ENCODE measurements around the gene RTF1.

The RTF1 gene

DNA sequence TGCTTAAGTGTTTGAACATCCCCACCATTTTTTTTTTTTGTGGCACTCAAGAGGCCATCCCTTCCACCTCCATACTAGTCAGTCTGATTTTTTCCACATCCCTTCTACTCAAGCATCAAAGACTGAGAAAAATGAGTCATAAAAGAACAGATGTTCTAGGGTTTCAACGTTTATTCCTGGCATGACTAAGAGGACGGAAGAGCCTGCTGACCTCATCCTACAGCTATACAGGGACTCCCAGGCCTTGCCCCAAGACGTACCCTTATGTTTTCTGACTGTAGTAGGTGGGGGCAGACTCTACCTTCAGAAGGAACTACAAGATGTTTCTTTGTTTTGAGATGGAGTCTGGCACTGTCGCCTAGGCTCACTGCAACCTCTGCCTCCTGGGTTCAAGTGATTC is 73.5 kb downstream of the RTF1 start:
- no peak for DNase-seq

DNA sequence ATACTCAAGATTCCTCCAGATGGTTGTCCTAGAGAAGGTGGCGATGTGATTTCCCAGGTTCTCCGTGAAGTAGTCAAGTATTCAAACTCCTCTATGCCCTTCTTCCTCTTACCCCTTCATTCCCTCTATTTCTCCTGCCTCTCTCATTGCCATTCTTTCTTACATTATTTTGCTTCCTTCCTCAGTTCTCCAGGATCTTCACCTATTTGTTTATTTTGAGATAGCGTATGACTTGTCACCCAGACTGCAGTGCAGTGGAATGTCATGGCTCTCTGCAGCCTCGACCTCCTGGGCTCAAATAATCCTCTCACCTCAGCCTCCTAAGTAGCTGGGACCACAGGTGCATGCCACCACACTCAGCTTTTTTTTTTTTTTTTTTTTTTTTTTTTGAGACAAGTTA is 75.0 kb downstream of the RTF1 start:
- DNase-seq, result no peak

DNA sequence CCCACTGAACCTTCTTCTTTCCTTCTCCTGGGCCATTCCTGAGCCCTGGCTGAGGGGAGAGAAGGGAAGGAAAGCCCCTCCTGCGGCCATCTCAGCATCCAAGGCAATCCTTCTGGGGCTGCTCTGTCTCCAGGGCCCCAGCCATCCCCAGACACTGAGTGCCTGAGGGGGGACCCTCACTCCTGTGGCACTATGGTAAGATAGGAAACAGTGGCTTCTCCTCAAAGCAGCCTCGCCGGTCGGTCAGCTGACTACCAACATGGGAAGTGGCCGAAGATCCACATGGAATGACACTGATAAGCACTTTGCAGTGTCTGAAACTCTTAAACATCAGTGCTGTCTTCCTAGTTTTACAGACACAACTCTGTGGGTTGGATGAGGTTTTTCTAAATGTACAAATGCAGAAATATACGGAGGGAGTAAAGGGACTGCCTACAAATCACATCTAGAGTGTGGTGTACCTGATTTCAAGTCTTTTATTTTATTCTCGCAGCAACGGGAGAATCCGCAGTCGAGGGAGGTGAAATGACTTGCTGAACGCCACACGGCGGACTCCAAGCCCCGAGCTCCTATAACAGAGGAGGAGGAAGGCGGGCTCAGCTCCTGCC is 75.8 kb downstream of the RTF1 start:
- DNase-seq, result no peak

DNA sequence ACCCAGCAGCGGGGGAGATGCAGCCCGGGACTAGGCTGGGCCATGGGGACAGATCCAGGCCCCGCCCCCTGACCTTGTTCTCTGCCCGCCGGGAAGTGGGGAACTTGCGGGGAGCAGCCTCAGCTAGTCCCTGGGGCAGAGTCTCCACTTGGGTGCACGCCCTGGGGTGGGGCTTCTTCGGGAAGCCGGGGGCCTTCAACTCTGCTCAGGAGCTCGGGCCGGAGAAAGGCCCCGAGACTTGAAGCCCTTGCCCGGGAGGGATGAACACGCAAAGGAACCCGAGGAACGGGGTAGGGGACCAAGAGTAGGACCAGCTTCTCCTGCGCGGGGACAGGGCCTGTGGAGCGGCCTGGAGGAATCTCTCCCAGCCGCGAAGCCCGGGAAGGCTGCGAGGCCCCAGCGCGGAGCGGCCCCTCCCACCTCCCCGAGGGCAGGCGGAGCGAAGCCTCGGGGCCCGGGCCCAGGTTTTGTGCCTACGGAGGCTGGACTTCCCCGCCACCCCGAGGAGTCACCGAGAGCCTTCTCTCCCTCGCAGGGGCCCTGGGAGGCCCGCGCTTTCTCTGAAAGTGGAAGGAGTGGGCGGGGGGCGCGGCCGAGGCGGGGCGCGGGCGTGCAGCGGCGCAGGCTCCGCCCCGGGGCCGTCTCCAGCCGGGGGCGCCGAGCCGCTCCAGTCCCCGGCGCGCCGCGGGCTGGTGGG is 76.5 kb downstream of the RTF1 start, which contains the start of gene ITPKA:
Gene ITPKA (plus strand): TSS at position 670 of the 697 bp plus-strand sequence. CDS start 54 bp downstream, outside the sequence.
- peak; percentile 41 for DNase-seq

DNA sequence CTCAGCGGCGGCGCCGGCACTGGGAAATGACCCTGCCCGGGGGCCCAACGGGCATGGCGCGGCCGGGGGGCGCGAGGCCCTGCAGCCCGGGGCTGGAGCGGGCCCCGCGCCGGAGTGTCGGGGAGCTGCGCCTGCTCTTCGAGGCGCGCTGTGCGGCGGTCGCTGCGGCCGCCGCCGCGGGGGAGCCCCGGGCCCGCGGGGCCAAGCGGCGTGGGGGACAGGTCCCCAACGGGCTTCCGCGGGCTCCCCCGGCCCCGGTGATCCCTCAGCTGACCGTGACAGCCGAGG is 77.0 kb downstream of the RTF1 start:
- no peak for DNase-seq

DNA sequence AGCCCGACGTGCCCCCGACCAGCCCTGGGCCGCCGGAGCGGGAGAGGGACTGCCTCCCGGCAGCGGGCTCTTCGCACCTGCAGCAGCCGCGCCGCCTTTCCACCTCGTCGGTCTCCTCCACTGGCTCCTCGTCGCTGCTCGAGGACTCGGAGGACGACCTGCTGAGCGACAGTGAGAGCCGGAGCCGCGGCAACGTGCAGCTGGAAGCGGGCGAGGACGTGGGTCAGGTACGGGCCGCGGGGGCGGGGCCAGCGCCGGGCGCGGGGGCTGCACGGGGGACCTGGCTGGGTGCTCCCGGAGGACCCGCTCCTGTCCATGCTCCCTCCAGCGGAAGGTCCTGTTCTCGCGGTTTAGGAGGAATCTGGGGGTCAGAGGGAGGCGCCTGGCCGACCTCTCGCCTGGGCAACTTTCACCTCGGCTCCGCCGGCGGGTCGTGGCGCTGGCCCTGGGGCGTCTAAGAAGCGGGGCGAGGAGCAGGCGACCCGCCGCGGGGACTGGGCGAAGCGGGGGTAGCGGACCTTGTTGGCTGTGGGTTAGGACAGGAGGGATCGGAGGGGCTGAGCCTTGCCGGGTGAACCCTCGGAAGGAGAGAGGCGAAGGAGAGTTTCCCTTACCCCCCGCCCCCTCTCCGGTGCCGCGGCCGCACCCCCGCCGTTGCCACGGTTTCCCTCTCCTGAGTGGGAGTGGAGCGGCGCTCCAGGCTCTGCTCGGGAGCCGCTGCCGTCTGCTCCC is 77.5 kb downstream of the RTF1 start:
- DNase-seq, result no peak

DNA sequence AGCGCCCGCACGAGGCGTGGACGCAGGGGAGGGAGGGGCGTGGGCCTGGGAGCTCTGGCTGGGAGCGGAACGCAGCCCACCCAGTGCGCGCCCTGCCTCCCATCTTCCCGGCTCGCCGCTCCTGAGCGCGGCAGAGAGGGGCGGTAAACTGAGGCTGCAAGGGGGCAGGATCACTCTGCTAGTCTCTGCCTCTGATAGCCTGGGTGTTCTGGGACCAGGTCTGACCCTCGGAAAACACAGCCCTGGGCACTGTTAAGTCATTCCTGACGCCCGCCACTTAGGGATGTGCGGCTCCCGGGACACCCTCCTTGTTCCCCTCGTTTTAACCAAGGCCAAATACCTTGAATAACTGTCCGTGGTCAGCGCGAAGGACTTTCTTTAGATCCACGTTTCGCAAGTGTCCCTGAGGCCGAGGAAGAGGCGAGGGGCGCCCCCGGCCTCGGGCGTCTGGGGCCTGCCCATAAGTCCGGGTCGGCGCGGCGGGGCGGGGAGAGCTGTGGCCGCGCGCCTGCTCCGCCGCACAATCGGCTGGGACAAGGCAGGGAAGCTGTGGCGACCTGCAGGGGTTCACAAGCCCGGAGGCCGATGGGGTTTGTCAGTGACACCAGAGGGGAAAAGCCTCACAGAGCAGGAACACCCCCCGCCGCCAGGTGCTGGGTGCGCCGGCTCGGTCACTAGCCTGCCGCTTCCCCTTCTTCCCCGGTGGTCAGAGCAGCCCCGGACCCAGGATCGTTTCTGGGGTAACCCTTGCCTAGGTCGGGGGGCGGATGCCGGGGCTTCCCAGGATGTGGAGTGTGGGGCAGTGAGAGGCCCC is 78.2 kb downstream of the RTF1 start:
- no peak for DNase-seq

DNA sequence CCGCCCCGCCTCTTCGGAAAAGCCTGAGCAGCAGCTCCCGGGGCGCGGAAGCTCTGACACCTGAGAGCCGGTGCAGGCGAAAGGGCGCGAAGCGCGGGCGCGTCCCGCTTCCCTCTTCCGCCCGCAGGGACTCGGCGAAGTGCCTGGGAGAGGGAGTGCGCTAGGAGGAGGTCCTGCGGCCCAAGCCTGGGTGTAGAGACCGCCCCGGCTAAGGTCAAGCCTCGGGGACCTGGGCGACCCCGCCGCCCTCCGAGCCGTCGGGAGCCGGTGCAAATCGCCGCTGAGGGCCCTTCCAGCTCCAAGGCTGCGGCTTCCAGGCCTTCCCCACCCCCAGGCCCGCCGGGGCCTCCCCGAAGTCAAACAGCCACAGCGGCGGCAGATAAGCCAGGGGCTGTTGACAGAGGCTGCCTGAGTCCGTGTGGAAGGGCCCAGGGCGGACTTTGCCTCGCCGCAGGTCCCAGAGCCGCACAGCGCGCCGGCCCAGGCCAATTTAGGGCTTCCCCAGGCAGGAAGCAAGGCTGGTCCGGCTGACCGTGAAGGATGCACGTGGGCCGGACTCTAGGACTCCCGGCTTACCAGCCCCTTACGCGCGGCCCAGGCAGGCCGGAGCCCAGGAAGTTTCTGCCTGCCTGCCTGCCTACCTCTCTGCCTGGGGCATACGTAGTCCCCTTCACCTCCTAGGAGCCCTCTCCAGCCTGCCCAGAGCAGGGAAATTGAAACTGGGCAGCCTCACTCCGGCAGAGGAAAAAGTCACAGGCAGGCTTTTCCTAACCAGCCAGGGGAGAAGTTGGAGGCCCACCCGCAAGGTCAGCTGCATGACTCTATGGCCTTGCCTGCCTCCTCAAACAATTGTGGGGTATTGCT is 79.1 kb downstream of the RTF1 start:
- DNase-seq, result no peak

DNA sequence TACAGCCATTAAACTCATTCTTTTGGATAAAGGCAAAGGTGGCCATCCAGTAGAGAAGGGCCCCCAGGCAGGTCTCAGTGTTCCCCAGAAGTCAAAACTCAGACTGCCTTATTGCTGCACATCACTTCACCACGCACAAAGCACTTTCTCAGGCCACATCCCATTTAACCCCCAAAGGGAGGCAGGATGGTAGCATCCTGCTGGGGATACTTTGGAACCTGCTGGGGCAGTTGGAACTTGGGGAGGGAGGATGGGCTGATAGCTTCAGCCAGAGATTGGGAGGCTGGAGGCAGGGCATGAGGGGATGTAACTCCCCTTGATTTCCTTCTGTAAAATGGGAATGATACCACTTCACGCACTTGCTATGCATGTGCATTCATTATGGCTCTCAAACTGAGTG is 81.8 kb downstream of the RTF1 start:
- no peak for DNase-seq

DNA sequence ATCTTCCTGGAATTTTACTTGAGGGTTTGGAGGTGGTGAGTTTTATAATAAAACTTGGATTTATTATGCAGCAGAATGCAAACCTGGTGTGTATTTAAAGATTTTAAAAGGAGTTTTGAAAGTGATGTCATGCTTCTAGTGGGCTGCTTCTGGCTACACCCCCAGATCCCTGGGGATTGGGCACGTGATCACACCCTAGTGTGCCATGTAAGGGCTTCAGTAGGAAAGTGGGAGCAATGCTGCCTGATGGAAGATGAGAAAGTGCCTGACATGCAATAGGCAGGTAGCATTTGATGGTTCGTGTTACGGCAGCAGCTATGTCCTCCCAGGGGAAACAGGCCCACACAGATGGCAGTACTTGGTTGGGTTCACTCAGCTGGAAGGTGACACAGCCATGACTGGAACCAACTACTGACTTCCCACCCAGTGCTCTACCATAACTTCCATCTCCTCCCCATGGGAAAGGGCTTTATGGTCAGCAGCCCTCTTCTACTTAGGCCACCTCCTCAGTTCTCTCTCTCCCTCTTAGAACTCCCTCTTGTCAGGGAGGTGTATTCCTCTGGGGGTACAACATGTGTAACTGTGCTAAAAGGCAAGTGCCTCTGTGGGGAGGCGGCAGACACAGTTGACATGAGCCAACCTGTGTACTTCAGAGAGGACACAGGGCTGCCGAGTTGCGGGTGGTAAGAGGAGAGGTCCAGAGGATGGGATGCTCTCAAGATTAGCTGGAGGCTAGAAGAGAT is 82.4 kb downstream of the RTF1 start:
- DNase-seq, result no peak

DNA sequence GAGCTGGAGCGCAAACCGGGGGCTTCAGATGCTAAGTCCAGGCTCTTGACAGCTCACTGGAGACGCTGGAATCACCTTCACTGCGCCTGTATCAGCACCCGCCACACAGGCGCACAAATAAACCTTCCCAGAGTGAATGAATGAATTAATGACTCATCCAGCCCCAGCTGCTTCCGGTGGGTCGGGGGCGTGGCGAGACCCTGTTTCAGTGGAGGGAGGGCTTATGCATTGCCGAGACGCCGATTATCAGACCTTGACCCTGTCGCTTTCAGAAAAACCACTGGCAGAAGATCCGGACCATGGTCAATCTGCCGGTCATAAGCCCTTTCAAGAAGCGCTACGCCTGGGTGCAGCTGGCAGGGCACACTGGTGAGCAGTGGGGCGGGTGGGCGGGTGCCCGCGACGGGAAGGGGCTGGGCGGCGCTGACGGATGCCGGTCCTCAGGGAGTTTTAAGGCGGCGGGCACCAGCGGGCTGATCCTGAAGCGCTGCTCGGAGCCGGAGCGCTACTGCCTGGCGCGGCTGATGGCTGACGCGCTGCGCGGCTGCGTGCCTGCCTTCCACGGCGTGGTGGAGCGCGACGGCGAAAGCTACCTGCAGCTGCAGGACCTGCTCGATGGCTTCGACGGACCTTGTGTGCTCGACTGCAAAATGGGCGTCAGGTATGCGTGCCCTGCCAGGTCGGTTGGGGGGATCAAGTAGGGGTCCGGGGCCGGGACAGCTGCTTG is 84.5 kb downstream of the RTF1 start:
- DNase-seq, result no peak

DNA sequence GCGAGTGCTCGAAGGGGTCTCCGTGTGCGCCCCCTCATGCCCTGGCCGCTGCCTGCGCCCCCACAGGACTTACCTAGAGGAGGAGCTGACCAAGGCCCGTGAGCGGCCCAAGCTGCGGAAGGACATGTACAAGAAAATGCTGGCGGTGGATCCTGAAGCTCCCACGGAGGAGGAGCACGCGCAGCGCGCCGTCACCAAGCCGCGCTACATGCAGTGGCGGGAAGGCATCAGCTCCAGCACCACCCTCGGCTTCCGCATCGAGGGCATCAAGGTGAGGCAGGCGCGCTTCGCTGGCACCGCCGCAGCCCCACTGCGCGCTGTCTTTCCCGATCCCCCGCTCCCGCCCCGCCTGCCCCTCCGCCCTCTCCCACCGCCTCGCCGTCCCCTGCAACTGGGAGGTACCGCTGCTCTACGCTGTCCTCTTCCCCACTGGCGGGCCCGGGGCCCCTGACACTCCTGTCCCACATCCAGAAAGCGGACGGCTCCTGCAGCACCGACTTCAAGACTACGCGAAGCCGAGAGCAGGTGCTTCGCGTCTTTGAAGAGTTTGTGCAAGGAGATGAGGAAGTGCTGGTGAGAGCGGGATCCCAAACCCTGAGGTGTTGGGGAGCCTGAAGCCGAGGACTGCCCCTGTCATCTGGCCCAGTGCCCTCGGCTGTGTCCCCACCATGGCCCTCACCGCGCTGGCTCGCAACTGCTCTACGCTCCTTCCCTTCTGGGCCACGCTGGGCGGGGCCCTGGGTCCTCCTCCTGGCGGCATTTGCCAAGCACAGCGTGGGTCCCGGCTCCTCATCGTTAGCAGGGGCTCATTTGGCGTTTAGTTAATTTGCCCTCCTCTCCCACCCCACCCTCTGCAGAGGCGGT is 85.3 kb downstream of the RTF1 start:
- DNase-seq, result no peak

DNA sequence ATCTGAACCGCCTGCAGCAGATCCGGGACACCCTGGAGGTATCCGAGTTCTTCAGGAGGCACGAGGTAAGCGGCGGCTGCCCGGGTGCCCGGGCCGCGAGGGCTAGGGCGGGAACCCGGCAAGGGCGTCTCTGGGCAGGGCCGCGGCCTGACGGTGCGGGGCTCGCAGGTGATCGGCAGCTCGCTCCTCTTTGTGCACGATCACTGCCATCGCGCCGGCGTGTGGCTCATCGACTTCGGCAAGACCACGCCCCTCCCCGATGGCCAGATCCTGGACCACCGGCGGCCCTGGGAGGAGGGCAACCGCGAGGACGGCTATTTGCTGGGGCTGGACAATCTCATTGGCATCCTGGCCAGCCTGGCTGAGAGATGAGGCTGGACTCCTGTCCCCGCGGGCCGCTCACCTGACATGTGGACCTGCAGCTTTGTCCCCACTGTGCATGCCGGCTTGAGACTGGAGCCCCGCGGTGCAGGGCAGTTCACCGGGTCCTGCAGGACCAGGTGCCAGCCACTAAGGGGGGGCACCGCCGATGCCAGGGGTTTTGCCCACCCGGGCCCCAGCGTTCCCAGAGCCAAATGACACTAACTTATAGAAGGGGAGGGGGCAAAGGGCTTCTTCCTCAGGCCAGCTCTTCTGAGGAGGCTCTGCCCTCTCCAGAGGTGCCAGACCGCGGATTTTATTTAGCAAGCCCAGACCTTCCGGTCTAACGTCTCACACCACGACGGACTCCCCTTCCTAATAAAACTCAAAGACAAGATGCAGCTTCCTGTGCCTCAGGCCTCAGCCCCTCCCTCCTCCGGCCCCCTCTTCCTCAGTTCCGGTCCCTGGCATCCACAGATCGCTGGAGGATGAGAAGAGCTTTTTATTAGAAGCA is 86.1 kb downstream of the RTF1 start:
- DNase-seq, result peak; percentile 17

DNA sequence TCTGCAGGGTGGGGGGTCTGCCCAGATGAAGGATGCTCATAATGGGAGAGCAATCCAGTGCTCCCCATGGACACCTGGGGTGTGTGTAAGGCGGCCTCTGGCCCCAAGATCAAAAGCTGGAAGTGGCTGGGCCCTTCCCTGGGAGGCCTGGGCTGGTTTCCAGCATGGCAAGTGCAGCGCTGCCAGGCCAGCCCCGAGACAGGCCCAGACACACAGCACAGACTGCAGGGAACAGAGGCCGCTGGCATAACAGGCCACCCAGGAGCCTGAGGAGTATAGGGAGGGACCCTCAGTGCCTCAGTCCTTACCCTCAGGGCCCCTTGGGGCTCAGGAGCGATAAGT is 86.7 kb downstream of the RTF1 start:
- DNase-seq, result no peak

DNA sequence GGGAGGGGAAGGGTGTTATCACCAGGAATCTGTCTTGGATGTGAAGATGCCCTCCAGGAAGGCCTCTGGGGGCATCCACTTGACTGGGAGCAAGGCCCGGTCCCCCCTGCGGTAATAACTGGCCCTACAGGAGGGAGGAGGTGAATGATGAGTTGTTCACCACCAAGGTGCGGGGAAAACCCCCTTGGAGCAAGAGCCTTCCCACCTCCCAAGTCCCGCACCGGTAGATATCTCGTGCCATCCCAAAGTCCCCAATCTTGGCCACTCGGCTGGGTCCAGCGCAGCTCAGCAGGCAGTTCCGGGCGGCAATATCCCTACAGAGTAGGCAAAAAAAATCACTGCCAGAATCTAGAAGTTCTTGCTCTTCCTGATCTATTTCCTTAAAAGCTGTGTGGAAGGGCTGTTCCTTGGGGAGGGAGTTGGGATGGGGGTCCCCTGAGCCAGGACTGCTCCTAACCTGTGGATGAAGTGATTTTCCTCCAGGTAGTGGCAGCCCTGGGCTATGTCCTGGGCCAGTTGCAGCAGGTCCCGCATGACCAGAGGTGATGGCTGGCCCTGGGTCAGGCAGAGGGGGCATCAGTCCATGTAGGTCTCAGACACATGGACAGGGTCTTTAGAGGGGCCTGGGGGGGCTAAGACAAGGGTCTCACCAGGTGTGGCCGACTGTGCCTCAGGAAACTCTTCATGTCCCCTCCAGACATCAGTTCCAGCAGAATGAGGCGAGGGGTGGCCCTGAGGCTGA is 88.0 kb downstream of the RTF1 start:
- no peak for DNase-seq

DNA sequence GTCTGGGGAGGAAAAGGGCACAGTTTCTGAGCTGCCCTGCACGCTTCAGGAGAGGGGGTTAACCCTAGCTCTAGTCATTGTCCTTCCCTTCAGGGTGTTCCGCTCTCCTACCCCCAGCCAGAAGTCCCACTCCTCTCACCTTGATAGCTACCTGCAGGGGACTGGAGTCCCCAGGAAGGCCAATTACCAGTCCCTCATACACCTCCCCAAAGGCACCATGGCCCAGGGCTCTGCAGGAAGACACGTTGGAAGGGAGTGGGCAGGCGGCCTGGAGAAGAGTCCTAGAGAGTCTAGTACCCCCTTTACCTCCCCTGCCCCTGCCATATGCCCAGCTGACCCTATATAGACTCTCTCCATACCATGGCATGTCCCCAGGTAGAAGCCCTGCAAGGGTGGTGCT is 88.9 kb downstream of the RTF1 start:
- no peak for DNase-seq

DNA sequence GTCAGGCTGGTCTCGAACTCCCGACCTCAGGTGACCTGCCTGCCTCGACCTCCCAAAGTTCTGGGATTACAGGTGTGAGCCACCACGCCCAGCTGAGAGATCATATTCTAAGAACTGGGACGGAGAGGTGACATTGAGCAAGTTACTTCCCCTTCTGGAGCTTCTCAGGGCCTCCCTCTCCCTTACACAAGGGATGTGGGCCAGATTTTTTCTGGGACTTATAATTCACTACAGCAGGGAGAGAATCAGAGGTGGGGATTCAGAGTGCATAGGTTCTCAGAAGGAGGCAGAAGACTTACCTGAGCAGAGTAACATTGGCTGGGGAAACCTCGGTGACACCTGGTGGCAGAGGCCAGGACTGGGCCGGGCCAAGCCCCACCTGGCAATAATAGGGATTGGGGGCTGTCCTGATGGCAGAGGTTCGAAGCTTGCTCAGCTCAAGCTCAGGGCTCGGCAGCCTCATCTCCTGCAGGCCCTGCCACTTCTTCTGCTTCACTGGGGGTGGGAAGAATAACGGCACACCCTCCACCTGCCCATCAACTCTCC is 90.0 kb downstream of the RTF1 start:
- DNase-seq, result no peak

DNA sequence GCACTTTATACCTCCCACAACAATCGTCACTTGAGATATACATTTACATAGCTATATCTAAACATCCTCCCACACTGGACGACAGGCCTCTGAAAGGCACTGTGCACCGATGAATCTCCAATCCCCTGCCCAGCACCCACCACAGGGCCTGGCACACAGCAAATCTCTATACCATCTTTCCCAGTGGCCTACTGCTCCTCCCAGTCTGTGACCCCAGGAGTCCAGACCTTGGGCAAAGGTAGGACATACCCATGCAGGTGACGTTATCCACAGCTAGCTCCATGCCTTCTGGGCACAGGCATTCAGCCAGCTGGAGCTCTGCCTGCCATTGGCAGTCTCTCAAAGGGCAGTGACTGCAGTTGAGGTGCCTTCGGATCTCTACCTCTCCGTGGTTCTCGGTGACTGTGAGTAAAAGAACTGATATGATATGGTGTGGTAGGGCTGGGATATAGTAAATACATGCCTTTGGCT is 91.0 kb downstream of the RTF1 start:
- DNase-seq, result no peak
